Left renal cortex interstitium (tissue), 4 donors: Measurements from ENCODE around the gene HSPA8. TPM values are rescaled to one million over a fixed set of nuclear protein-coding genes. Genes with fewer than 3 reads are reported as not detected.
"Not testable (repeated sequence)": the region's sequence is repeated elsewhere in the genome, so short reads cannot be mapped to it uniquely, and the experiment has no call there.

ENCODE experiments used
- DNase-seq, 4 donors: peaks; one replicate each; pipeline ENCODE4 v3.0.0-alpha.2; 2013; ENCODE audit warnings: low read depth in 4 of 4, low spot score in 2 of 4, missing footprints in 1 of 4
- polyA plus RNA-seq, 4 donors: library from polyadenylated mRNA; unstranded; fragments of 120-200 nt; gene quantifications; one replicate each; pipeline ENCODE4 v1.2.1, GENCODE V29; 2013; ENCODE audit not compliant: insufficient read length in 4 of 4

Gene HSPA8
- polyA plus RNA-seq, result 1,000 to 10,000 TPM; 1,196 to 1,453 (median 1,312) TPM

DNA sequence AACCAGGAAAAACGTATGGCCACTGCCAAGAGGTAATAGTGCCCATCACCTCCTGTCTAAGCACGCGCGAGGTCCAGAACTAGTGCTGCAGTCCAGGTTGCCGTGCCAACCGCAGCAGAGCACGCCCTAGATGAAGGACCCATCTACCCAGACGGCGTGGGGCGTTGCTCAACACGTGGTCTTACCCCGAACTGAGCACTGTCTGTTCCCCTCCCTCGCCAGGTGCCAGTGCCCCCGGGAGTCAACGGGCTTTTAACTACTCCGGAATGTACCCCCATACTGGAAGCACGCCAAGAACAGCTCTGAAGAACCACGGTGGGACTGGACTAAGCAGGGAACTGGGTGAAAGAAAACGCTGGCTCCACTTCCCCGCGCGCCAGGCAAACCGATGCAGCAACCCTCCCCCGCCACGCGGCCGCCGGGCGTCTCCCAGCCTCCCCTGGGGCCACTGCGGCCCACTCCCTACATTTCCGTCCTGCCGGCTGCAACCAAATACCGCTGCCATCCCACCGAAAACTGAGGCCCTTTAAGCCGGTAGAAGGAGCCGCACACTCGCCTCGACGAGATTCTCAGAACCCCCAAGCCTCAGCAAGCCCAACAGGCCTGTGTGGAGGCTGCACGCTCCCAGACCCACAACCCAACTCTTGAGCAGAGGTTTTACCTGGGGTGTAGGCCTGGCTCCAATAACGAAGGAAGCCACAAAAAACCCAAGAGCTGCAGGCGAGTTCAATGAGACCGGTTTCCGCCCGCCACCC lies at the start of gene HSPA8:
HSPA8 (minus strand) TSS at position 734 of the 755 bp plus-strand sequence. CDS start 812 bp downstream, outside the sequence.
- no peak for DNase-seq

DNA sequence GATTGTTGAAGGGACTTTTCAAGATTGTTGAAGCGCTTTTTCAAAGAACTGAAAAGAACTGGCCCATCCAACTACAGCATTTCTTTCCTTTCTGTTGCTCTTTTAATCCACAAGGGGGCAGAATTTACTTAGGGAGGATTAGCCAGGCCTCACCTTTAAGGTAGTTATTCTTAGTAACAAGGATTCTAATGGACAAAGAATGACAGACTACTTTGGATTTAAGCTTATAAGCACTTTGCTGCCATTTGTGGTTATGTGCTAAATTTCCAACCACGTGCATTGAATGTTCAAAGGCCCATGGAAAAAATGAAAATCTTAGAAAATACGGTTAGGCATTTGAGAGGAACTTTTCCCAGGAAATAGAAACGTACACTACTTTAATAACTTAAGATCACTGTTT lies 49.5 kb upstream of the HSPA8 start:
- DNase-seq, result peak in 1 of 4 donors; percentile 38

DNA sequence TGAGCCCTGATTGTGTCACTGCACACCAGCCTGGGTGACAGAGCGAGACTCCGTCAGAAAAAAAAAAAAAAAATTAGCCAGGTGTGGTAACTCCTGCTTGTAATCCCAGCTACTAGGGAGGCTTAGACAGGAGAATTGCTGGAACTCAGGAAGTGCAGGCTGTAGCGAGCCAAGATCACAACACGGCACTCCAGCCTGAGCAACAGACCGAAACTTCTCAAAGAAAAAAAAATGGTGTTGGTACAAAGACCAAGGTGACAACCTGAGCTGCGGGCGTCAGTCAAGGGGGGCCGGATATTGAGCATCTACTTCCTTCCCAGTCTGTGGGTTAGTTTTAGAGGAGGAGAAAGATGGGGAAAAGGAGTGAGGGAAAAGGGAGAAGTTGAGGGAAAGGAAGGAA lies 48.5 kb upstream of the HSPA8 start:
- no peak for DNase-seq

DNA sequence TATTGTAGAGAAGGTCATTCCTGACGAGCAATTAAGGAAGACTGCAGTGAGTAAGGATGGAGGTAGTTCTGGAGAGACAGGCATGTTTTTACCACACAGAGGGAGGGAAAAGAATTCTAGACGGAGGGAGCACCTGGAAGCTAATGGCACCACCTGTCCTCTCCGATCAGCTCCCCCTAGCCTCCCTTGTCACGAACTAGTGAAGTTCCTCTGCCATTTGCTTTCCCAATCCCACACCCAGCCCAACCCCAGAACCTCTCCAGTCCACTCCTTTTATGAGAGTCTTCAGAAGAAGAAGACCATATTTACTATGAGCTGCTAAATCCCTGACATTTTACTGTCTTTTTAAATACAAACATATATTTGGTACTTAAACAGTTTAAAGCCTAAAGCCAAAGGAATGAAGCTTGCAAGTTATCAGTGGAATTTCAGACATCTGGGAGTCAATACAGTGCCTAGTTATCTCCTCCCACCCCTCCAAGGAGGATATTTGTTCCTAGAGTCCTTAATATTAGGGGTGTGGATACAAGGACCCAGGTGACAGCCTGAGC lies 46.1 kb upstream of the HSPA8 start:
- no peak for DNase-seq

DNA sequence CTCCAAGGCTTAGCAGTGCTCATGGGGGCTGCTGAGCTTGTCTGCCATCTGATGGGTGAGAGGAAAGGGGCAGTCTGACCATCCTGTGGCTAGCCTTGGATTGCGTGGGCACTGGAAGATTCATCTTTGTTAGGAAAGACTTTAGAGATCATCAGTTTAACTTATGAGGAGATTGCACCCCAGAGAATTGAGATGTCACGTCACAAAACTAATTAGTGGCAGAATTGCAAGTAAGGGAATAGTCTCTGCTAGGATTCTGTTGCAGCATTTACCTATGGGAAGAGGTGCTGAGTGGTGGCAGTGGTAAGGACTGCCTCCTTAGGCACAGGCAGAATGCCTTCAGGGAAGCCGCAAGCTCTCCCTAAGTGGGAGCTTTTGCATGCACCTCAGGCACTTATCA lies 42.8 kb upstream of the HSPA8 start:
- DNase-seq, result no peak

DNA sequence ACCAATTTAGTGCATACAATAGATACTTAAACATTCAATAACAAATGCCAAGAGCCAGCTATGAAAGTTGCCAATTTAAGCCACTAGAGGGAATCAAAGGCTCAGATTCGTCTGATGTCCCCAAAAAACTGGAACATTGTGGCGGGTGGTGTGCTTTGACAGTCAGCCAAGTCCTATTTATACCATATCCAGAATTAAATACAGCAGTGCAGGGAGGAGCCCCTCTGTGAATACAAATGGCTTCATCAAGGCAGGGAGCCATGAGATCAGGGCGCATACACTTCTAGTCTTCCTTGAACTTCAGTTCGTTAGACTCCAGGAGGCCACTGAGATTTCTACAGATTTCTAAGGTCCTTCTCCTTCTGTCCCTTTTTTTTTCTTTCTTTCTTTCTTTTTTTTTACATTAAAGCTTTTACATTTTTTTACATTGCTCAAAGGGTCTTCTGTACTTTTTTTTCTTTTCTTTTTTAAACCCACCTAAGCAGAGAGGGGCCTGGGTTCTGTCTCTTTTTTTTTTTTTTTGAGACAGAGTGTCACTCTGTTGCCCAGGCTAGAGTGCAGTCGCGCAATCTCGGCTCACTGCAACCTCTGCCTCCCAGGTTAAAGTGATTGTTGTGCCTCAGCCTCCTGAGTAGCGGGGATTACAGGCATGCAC lies 41.5 kb upstream of the HSPA8 start:
- DNase-seq, result peak; percentile 48 to 70 (median 58)

- no peak for DNase-seq
Observed at GRCh38 chr11:123100379-123101085, 38.6 kb upstream of the HSPA8 start.

- DNase-seq, result no peak
Observed at GRCh38 chr11:123098990-123099389, 37.1 kb upstream of the HSPA8 start.

GRCh38 chr11:123093739-123094138 lies 31.8 kb upstream of the HSPA8 start:
- DNase-seq, result no peak

GRCh38 chr11:123091506-123091905 lies 29.6 kb upstream of the HSPA8 start:
- no peak for DNase-seq

DNA sequence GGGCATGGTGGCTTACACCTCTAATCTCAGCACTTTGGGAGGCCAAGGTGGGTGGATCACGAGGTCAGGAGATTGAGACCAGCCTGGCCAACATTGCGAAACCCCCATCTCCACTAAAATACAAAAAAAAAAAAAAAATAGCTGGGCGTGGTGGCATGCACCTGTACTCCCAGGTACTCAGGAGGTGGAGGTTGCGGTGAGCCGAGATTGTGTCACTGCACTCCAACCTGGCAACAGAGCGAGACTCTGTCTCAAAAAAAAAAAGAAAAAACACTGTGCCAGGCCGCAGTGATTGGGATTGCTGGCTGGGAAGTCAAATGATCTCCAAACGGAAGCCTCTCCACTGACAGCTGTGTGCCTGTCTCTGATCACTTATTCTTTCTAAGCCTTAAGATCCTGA lies 28.2 kb upstream of the HSPA8 start:
- DNase-seq, result not testable (repeated sequence)

GRCh38 chr11:123088896-123089295 lies 27.0 kb upstream of the HSPA8 start:
- not testable (repeated sequence) for DNase-seq

DNA sequence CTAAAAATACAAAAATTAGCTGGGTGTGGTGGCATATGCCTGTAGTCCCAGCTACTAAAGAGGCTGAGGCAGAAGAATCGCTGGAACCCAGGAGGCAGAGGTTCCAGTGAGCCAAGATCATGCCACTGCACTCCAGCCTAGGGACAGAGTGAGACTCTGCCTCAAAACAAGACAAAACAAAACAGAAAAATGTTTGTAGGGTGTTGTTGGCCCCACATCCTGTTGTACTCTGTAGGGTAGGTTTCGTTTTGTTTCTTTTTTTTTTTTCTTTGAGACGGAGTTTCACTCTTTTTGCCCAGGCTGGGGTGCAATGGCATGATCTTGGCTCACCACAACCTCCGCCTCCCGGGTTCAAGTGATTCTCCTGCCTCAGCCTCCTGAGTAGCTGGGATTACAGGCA lies 25.7 kb upstream of the HSPA8 start:
- not testable (repeated sequence) for DNase-seq

DNA sequence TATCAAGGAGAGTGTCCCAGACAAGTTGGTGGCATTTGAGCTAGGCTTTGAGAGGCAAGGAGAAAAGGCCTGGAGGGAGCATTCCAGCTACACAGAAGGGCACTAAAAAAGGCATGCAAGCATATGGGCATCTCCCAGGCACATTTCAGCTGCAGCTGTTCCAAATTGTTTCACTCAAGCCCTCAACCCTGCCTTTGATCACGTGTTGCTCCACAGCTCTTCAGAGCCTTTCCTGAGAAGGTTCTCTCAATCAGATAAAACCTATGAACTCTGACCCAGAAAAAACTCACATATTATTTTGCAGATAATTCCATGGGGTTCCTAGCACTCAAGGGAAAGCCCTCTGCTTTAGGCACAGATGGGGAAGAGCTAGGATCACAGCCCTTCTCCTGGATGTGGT lies 24.4 kb upstream of the HSPA8 start:
- no peak for DNase-seq

- DNase-seq, result no peak
Observed at GRCh38 chr11:123085497-123085896, 23.6 kb upstream of the HSPA8 start.

DNA sequence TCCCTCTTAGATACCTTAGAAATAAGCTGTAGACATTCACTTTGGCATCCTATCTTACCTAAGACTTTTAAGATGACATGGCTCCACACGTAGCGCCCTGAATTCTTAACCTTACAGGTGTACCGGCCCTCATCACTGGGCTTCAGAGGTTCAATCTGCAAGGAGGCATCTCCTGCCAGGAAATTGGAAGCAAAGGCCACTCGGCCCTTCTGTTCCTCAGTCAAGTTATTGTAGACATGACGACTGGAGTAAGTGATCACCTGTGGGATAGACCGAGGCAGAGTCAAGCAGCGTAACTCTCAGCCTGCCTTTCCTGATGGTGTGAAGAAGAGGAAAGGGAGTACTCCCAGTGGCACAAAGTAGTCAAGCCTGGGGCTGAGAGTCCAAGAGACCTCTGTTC lies 22.5 kb upstream of the HSPA8 start:
- DNase-seq, result no peak

DNA sequence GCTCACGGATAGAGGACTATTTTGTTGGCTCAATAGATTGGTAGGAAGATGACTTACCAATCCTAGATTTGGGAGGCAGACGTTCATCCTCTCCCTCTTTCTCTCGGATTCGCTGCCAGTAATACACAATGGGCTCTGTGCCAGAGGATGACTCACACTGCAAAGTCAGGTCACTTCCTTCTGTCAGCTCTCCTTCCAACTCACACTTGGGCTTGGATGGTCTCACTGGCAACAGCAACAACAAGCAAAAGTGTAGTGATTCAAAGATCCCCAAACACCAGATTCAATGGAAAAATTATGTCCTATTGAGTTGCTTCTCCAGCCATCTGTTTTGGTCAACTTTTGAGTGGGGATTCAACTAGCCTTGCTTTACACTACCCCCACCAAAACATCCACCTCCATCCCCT lies 21.7 kb upstream of the HSPA8 start:
- DNase-seq, result no peak

- no peak for DNase-seq
Observed at GRCh38 chr11:123082977-123083376, 21.0 kb upstream of the HSPA8 start.

GRCh38 chr11:123080015-123080414 lies 18.1 kb upstream of the HSPA8 start:
- no peak for DNase-seq

DNA sequence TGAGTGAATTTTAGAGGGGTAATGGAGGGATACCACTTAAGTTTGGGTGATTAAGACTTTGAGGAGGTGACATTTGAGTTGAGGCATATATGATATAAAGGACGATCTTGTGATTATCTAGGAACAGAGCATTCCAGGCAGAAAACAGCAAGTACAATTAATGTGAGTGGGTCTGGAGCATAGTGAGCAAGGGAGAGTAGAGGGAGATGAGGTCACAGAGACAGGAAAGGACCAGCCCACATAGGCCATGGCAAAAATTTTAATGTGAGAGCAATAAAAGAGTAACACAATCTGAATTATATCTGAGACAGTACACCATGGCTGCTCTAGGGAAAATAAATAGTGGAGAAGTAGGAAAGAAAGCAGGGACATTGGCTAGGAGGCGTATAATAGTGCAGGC lies 14.5 kb upstream of the HSPA8 start:
- DNase-seq, result no peak

DNA sequence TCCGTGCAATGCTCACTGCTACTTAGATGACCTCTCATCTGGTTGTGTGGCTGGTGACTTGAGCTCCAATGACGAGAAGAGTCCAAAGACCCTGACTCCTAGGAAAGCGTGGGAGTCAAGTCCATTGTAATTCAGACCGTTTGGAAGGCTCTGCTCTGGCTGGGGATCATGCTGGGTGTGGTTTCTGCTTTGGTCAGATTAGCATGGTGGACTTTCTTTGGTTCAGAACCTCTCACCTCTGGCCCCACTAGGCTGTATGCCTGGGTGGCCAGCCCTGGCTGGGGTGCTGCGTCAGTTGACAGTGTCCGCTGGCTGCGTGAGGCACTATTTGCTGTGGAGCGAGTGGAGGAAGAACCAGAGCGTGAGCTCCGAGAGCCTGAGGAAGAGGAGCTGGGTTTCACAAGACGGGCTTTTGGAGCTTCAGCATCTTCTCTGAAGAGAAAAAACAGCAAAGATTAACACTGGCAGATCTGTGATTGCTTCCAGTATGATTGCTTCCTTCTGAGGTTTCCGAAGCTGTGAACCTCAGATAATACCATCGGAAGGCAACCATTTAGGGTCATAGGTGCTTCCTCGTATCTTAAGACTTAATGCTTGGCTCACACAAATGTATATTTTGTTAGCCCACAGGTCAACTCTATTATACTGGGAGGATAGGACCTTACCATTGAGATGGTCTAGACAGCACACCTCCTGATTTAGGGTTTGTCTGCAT lies 11.6 kb upstream of the HSPA8 start:
- no peak for DNase-seq
